Activated B cell treated with CpG ODN at 0.5 μM for 24 hours (primary cell): ENCODE measurements around the gene AGTPBP1. TPM values are rescaled to one million over a fixed set of nuclear protein-coding genes. Genes with fewer than 3 reads are reported as not detected.

Experiments used
- ATAC-seq: fragments of 200-7000 bp; cut with Tn5 transposase; one replicate; pipeline ENCODE4 v1.10.0; 2021; ENCODE audit warnings: low read depth, mild to moderate bottlenecking, moderate library complexity
- CTCF ChIA-PET: fragments of 350-600 bp; sonication (Branson Sonifier 250); formaldehyde crosslinking; loops from one replicate; lab custom pipeline; 2021; ENCODE audit warnings: antibody characterized with exemption; lab: Charles Lee
- POLR2A ChIA-PET: fragments of 350-600 bp; sonication (Branson Sonifier 250); formaldehyde crosslinking; loops from one replicate; lab custom pipeline; 2021; ENCODE audit warnings: antibody characterized with exemption; lab: Charles Lee
- DNase-seq: peaks from one replicate; pipeline ENCODE4 v3.0.0; 2022
- H3K27ac Mint-ChIP-seq: one replicate; pipeline ENCODE4 v1.8.0; 2020; ENCODE audit warnings: mixed read lengths
- H3K27me3 Mint-ChIP-seq: one replicate; pipeline ENCODE4 v1.8.0; 2021; ENCODE audit warnings: mixed read lengths
- H3K36me3 Mint-ChIP-seq: one replicate; pipeline ENCODE4 v1.8.0; 2021; ENCODE audit warnings: low read depth, mixed read lengths
- H3K4me1 Mint-ChIP-seq: one replicate; pipeline ENCODE4 v1.8.0; 2021; ENCODE audit warnings: mixed read lengths
- H3K4me3 Mint-ChIP-seq: one replicate; pipeline ENCODE4 v1.8.0; 2020; ENCODE audit warnings: mild to moderate bottlenecking, mixed read lengths
- H3K9me3 Mint-ChIP-seq: one replicate; pipeline ENCODE4 v1.8.0; 2020; ENCODE audit warnings: mixed read lengths
- CTCF ChIP-seq: fragments of 200-600 bp; IDR thresholded peaks from one replicate; pipeline ENCODE4 v1.8.0; 2022; ENCODE audit warnings: antibody characterized with exemption, mild to moderate bottlenecking
- intact Hi-C: fragments of 100-400 bp; cut with micrococcal nuclease; formaldehyde crosslinking; loops from one replicate; pipeline ENCODE4 v1.15.1; 2024
- total RNA-seq: library from RNA; stranded (reverse); gene quantifications from 2 replicates; pipeline ENCODE4 v1.2.3, GENCODE V29; 2022

The AGTPBP1 gene
- total RNA-seq, 1 donor from 2014 or later: 26.7 TPM

- H3K27ac Mint-ChIP-seq: no peak overlapping the region
- ChIA-PET POLR2A (interaction anchor here (0.7 kb wide), 1 partner anchor 27 kb away, joined by 5 read pairs; no protein-coding TSS in a partner anchor), CTCF (interaction anchor here (2.2 kb wide), 1 partner anchor 19 kb away, joined by 12 read pairs; no protein-coding TSS in a partner anchor)
- ATAC-seq: no peak
- no peak for TF ChIP-seq CTCF
- peaks cover 55% of the 10 kb centered on the region for H3K4me1 Mint-ChIP-seq
- peaks cover 4% of the 10 kb centered on the region for H3K36me3 Mint-ChIP-seq
- H3K27me3 Mint-ChIP-seq: no peaks in the 10 kb centered on the region
- intact Hi-C loops: no loop called here
- DNase-seq: no peak
- H3K9me3 Mint-ChIP-seq: peaks cover 2% of the 10 kb centered on the region
- H3K4me3 Mint-ChIP-seq: no peak overlapping the region
These were observed 24.5 kb downstream of the AGTPBP1 start for GRCh38 chr9:85717220-85717619.

DNA sequence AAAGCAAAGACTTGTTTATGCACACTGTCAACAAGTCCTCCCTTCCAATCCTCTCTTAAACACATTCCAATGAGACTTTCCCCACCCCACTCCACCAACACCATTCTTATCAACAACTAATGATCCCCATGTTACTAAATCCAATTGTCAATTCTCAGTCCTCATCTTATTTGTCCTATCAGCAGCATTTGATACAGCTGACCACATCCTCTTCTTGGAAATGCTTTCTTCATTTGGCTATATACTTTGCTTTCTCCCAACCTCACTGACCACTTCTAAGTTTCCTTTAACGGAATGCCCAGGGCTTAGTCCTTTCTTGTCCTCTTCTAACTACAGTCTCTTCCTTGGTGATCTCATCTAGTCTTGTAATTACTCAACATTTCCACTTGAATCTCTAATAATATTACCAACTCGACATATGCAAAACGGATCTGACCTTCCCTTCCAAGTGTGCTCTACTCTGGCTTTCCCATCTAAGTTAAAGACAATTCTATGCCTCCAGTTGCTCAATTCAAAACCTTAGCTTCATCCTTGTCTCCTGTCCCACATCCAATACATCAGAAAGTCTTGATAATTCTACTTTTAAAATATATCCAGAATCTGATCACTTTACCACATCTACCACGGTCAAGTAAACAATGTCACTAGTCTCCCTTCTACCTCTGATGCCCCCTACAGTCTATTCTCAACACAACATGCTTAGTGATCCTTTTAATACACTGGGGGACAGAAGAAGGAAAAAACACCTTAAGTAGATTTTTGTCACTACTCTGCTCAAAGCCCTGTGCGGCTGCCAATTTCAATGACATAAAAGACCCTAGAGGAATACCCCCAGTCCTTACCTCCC, 25.5 kb downstream of the AGTPBP1 start:
- TF ChIP-seq CTCF: no peak
- intact Hi-C loops: loop anchor here (1.0 kb wide), 1 partner anchor 10 kb away; no protein-coding TSS in a partner anchor
- Mint-ChIP-seq H3K27ac (peak overlapping the region; percentile 78), H3K27me3 (no peaks in the 10 kb centered on the region), H3K36me3 (peaks cover 1% of the 10 kb centered on the region), H3K9me3 (peaks cover 2% of the 10 kb centered on the region), H3K4me1 (peaks cover 55% of the 10 kb centered on the region), H3K4me3 (peak overlapping the region; percentile 40)
- no peak for DNase-seq
- ChIA-PET CTCF (interaction anchor here (0.8 to 2.2 kb wide), 5 partner anchors 13 to 106 kb away, joined by 3 to 12 read pairs (median 3); no protein-coding TSS in a partner anchor), POLR2A (interaction anchor here (1.2 kb wide), 1 partner anchor 24 kb away, joined by 3 read pairs; no protein-coding TSS in a partner anchor)
- ATAC-seq: peak; percentile 43

DNA sequence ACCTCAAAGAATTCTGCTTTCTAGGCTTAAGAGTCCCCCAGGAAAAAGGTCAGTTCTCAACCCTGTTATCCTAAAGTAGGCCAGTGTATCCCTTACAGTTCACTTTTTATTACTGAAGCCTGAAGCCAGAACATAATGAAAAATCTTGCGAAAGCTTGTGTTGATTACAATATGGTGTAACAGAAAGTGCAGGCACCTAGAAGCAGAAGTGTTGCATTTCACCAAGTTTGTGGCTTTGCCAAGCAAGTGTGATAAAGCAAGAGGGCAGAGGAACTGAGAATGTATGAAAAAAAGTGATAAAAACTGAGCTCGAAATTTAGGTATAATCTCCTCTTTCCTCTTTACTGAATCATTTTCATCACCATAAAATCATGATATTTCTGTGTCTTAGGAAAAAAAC, 26.2 kb downstream of the AGTPBP1 start:
- no peak for TF ChIP-seq CTCF
- Mint-ChIP-seq H3K27me3 (no peaks in the 10 kb centered on the region), H3K27ac (peak overlapping the region; percentile 78), H3K4me3 (peak overlapping the region; percentile 40), H3K36me3 (peaks cover 1% of the 10 kb centered on the region), H3K9me3 (peaks cover 2% of the 10 kb centered on the region), H3K4me1 (peaks cover 49% of the 10 kb centered on the region)
- peak; percentile 79 for ATAC-seq
- intact Hi-C loops: loop anchor here (1.0 to 2.0 kb wide), 3 partner anchors 15 to 27 kb away; no protein-coding TSS in a partner anchor
- no peak for DNase-seq
- ChIA-PET CTCF (interaction anchor here (0.8 to 2.2 kb wide), 5 partner anchors 13 to 106 kb away, joined by 3 to 12 read pairs (median 3); no protein-coding TSS in a partner anchor), POLR2A (interaction anchor here (1.2 kb wide), 1 partner anchor 25 kb away, joined by 3 read pairs; no protein-coding TSS in a partner anchor)

- intact Hi-C loops: loop anchor here (2.0 kb wide), 2 partner anchors 13 to 17 kb away; no protein-coding TSS in a partner anchor
- peaks cover 33% of the 10 kb centered on the region for H3K4me1 Mint-ChIP-seq
- H3K4me3 Mint-ChIP-seq: no peak overlapping the region
- no peak for DNase-seq
- no peaks in the 10 kb centered on the region for H3K27me3 Mint-ChIP-seq
- TF ChIP-seq CTCF: no peak
- CTCF ChIA-PET: no interaction called here
- no peak for ATAC-seq
- H3K9me3 Mint-ChIP-seq: peaks cover 11% of the 10 kb centered on the region
- peaks cover 18% of the 10 kb centered on the region for H3K36me3 Mint-ChIP-seq
- POLR2A ChIA-PET: no interaction called here
- H3K27ac Mint-ChIP-seq: no peak overlapping the region
These were observed 27.9 kb downstream of the AGTPBP1 start for GRCh38 chr9:85713897-85714296.

DNA sequence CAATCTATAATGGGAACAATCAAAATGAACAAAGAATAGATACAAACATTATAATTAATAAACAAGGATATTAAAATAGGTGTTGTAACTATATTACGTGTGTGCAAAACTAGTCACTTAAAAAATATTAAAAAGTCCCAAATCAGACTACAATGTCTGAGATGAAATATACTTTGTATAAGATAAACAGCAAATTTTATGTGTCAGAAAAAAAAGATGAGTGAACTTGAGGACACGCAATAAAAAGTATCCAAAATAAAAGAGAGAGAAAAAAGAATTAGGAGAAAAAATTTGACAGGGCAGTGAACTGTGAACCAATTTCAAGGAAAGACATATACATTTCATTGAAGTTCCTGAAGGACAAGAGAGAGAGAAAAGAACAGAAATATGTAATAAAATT, 37.0 kb downstream of the AGTPBP1 start:
- intact Hi-C loops: no loop called here
- peaks cover 3% of the 10 kb centered on the region for H3K9me3 Mint-ChIP-seq
- H3K4me1 Mint-ChIP-seq: peaks cover 16% of the 10 kb centered on the region
- ATAC-seq (no peak), DNase-seq (no peak)
- H3K36me3 Mint-ChIP-seq: peaks cover 24% of the 10 kb centered on the region
- no peak overlapping the region for H3K27ac Mint-ChIP-seq
- TF ChIP-seq CTCF: no peak
- POLR2A ChIA-PET: interaction anchor here (0.6 kb wide), 1 partner anchor 95 kb away, joined by 3 read pairs; no protein-coding TSS in a partner anchor
- H3K4me3 Mint-ChIP-seq: no peak overlapping the region
- CTCF ChIA-PET: no interaction called here
- H3K27me3 Mint-ChIP-seq: no peaks in the 10 kb centered on the region
